Tongue (tissue), 2 donors: ENCODE data around the gene IER5. TPM values are rescaled to one million over a fixed set of nuclear protein-coding genes. Genes with fewer than 3 reads are reported as not detected.

Experiments
- DNase-seq: peaks from one replicate; pipeline ENCODE4 v3.0.0-alpha.2; 2015
- total RNA-seq: library from RNA; depleted of rRNA; stranded (reverse); fragments of >200 nt; gene quantifications from one replicate; pipeline ENCODE4 v1.2.3, GENCODE V29; 2014

Gene IER5
- total RNA-seq, 1 donor from 2014 or later: 15.6 TPM

GRCh38 chr1:181077576-181078242, 10.8 kb upstream of the IER5 start:
- DNase-seq: no peak

- no peak for DNase-seq
These were observed 9.1 kb upstream of the IER5 start for GRCh38 chr1:181079382-181079781.

GRCh38 chr1:181079920-181080319, 8.6 kb upstream of the IER5 start:
- DNase-seq: no peak

GRCh38 chr1:181080556-181080955, 7.9 kb upstream of the IER5 start:
- no peak for DNase-seq

GRCh38 chr1:181081395-181081794, 7.1 kb upstream of the IER5 start:
- no peak for DNase-seq

DNA sequence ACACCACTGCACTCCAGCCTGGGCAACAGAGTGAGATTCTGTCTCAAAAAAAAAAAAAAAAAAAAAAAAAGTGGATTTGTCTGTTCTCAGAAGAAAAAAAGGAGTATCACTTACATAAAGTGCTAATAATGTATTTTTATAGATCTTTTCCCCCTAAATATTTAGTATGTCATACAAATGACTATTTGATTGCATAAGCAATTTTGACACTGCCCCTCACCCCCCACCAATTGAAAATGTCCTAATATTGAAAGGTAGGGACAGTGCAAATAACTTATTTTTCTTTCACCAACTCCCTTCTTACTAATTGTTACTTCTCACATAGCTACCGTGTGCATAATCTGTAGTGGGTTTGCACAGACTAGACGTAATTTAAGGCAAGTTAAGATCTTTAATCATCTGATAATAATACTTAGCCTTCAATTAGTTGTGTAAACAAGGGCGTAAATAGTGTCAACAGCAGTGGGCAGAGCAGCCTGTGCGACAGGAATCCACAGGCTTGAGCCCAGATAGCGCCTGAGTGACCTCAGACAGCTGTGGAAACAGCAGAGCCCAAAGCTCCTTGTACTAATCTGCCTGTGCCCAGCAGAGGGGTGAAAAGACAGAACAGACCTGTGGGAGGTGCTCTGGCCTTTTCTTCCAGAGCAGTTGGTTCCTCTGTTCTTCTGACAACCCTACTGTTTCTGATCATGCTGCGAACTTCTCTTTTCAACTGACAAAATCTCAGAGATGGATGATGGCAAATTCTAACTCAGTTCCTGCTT, 4.5 kb upstream of the IER5 start:
- DNase-seq: peak; percentile 61

GRCh38 chr1:181084606-181084969, 3.9 kb upstream of the IER5 start:
- DNase-seq: no peak

- DNase-seq: no peak
These were observed 2.4 kb upstream of the IER5 start for GRCh38 chr1:181086091-181086490.

DNA sequence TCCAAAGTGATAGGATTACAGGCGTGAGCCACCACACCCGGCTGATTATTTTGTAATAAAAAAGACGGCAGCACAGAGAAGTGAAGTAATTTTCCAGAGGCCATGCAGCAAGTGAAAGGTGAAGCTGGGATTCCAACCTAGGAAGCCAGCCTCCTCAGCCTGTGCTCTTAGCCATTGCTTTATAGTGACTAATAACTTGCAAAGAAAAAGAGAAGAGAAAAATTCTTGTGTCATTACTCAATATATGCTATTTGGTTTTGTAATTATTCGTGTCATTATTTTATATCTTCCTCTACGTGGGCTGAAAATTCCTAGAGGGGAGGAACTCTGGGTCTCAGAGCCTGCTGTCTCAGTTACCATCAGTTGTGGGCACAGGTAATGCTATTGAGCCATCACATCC, 1.6 kb upstream of the IER5 start:
- DNase-seq: no peak

GRCh38 chr1:181087400-181087901, 1.0 kb upstream of the IER5 start:
- no peak for DNase-seq

- peak; percentile 38 for DNase-seq
These were observed 646 bp downstream of the IER5 start for GRCh38 chr1:181089017-181089675.

DNA sequence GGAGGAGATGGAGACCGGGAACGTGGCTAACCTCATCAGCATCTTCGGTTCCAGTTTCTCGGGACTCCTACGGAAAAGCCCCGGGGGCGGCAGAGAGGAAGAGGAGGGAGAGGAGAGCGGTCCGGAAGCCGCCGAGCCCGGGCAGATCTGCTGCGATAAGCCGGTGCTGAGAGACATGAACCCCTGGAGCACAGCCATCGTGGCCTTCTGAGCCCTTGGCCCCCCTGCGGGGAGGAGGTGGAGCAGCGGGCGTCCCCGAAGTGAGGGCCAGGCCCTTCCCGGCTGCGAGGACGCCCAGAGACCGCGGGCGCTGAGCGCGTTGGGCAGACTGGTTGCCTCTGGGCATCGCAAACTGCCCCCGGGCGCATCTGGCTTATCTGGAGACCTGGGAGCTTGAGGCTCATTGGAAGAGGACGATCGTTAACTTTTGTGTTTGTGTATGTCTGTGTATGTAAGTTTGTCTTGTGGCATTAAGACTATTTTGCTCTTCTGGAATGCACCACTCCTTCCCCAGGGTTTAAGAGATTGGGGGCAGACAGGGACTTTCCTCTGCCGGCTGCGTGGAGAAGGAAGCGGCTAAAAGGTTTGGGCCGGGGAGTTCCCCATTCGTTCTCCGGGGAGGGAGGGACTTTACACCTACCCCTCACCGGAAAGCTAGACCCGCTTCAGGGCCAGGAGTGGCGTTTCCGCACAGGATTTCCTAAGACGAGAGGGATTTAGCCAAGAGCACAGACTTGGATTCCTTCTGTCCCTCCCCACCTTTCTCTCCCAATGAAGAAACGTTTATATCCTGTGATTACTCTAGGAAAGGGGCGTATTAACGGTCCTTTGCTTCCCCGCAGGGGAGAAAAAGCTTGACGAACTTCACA, 1.4 kb downstream of the IER5 start:
- peak; percentile 78 for DNase-seq

- no peak for DNase-seq
These were observed 2.2 kb downstream of the IER5 start for GRCh38 chr1:181090641-181091126.

- DNase-seq: no peak
These were observed 3.0 kb downstream of the IER5 start for GRCh38 chr1:181091309-181092040.

GRCh38 chr1:181092056-181092455, 3.6 kb downstream of the IER5 start:
- no peak for DNase-seq

DNA sequence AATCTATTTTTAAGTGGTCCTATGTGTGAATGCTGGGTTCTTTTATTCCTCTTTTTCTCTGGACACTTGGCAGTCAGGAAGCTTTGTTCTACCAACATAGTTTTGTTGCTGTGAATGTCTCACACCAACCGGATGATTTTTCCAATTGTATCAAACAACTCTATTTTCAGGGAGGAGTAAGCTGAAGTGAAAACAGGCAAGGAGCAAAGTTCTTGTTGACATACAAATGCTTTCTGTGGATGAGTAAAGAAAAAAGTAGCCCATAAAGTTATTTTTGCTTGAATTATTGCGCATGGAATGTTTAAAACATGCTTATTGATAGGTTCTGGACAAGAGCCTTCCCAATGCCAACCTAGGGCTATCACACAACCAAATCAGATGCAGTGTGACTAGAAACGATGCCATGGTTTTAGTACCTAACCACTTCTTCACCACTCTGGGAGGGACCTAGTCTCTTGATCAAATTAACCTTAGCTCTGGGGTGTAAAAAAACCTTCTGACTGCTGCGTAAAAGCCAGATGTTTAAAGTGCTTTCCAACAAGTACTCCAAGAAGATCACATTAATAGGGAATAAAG, 4.5 kb downstream of the IER5 start:
- DNase-seq: no peak

- DNase-seq: peak; percentile 71
These were observed 6.1 kb downstream of the IER5 start for GRCh38 chr1:181094416-181095212.

DNA sequence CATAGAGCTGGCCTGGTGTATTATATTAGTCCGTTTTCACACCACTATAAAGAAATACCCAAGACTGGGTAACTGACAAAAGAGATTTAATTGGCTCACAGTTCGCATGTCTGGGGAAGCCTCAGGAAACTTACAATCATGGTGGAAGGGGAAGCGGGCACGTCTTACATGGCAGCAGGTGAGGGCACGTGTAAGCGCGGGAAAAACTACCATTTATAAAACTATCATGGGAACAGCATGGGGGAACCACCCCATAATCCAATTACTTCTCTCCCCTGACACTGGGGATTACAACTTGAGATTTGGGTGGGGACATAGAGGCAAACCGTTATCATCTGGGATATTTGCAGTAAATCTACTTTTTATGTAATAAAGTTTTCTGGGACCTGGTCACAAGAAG, 6.8 kb downstream of the IER5 start:
- no peak for DNase-seq

GRCh38 chr1:181095763-181096184, 7.3 kb downstream of the IER5 start:
- peak; percentile 67 for DNase-seq

DNA sequence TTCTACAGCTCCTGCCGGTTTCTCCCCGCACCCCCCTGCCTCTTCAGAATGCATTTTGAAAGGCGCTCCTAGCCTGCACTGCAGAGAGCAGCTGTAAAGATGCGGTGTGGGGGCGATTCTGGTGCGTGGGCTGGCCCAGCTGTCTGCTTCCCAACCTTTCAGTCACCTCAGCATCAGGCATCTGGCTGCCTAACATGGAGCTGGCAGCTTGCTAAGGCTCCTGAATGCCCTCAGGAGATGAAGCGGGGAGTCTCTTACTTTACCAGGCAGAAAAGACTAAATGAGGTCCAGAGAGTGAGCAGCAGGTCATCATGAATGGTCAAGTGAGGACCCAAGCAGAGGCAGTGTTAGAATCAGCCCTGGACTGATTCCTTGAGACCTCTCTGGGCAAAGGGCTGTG, 8.7 kb downstream of the IER5 start:
- DNase-seq: peak; percentile 66
